Hepatocyte (in vitro differentiated cells): ENCODE data around the gene MBNL1. TPM values are rescaled to one million over a fixed set of nuclear protein-coding genes. Genes with fewer than 3 reads are reported as not detected.
A peak's percentile ranks its signal among the peaks of the same experiment; 100 is the strongest.

Experiments used
- DNase-seq: peaks from one replicate; pipeline ENCODE4 v3.0.0-alpha.2; 2016; ENCODE audit warnings: low spot score
- H2AFZ ChIP-seq: fragments of 200-600 bp; sonication (generic); 2 replicates; pipeline ENCODE4 v1.6.0; 2016; ENCODE audit warnings: antibody characterized with exemption, mild to moderate bottlenecking
- H3K27ac ChIP-seq: fragments of 200-600 bp; sonication (generic); 2 replicates; pipeline ENCODE4 v1.5.1; 2016; ENCODE audit warnings: mild to moderate bottlenecking
- H3K27me3 ChIP-seq: fragments of 200-600 bp; sonication (generic); 2 replicates; pipeline ENCODE4 v1.6.1; 2016
- H3K36me3 ChIP-seq: fragments of 200-600 bp; sonication (generic); replicated peaks from 2 replicates; pipeline ENCODE4 v1.5.1; 2016; ENCODE audit warnings: low read depth; ENCODE audit not compliant: insufficient read depth
- H3K4me1 ChIP-seq: fragments of 200-600 bp; sonication (generic); 2 replicates; pipeline ENCODE4 v1.5.1; 2016; ENCODE audit warnings: mild to moderate bottlenecking, moderate library complexity; ENCODE audit not compliant: insufficient read depth
- H3K4me2 ChIP-seq: fragments of 200-600 bp; sonication (generic); 2 replicates; pipeline ENCODE4 v1.6.0; 2016
- H3K4me3 ChIP-seq: fragments of 200-600 bp; sonication (generic); 2 replicates; pipeline ENCODE4 v1.5.1; 2016; ENCODE audit warnings: mild to moderate bottlenecking
- H3K79me2 ChIP-seq: fragments of 200-600 bp; sonication (generic); 2 replicates; pipeline ENCODE4 v1.6.0; 2017; ENCODE audit warnings: mild to moderate bottlenecking
- H3K9me2 ChIP-seq: fragments of 200-600 bp; sonication (generic); replicated peaks from 2 replicates; pipeline ENCODE4 v1.6.0; 2017; ENCODE audit warnings: mild to moderate bottlenecking; ENCODE audit not compliant: insufficient read depth
- H3K9me3 ChIP-seq: fragments of 200-600 bp; sonication (generic); 2 replicates; pipeline ENCODE4 v1.5.1; 2016; ENCODE audit warnings: low read depth, mild to moderate bottlenecking
- H4K20me1 ChIP-seq: fragments of 200-600 bp; sonication (generic); 2 replicates; pipeline ENCODE4 v1.6.0; 2016; ENCODE audit warnings: mild to moderate bottlenecking; ENCODE audit not compliant: insufficient read depth, poor library complexity, severe bottlenecking
- CTCF ChIP-seq: fragments of 200-600 bp; sonication (generic); IDR thresholded peaks from 2 replicates; pipeline ENCODE4 v1.5.1; 2016; ENCODE audit warnings: antibody characterized with exemption, mild to moderate bottlenecking; ENCODE audit not compliant: poor library complexity
- EZH2 ChIP-seq: fragments of 200-600 bp; sonication (generic); IDR thresholded peaks from 2 replicates; pipeline ENCODE4 v1.6.1; 2016; ENCODE audit warnings: antibody characterized with exemption, mild to moderate bottlenecking, borderline replicate concordance
- EZH2phosphoT487 ChIP-seq: fragments of 200-600 bp; sonication (generic); IDR thresholded peaks from one replicate; pipeline ENCODE4 v1.6.1; 2018; ENCODE audit warnings: antibody characterized with exemption, mild to moderate bottlenecking, low read depth, moderate library complexity; ENCODE audit not compliant: unreplicated experiment, severe bottlenecking
- WGBS: methylation state at CpG from one replicate; pipeline ENCODE4 v1.1.6; 2016; ENCODE audit warnings: low lambda C conversion rate; ENCODE audit errors: missing lambda C conversion rate; 5-methylcytosine and 5-hydroxymethylcytosine counted together
- polyA plus RNA-seq: library from polyadenylated mRNA; unstranded; fragments of >200 nt; fragmentation: Nextera tagmentation; extraction: Ambion mirVana; gene quantifications from 2 replicates; pipeline ENCODE4 v1.2.1, GENCODE V29; 2016
- total RNA-seq: library from RNA; depleted of rRNA; stranded (reverse); fragments of >200 nt; gene quantifications from 2 replicates; pipeline ENCODE4 v1.2.3, GENCODE V29; 2014

MBNL1 gene
- total and polyA plus RNA-seq, 2 experiments from 2014 or later = 20.5 to 104 TPM

- no peaks in the 10 kb centered on the region for H3K9me3 ChIP-seq
- DNase-seq = no peak
- peak overlapping the region; percentile 87 for H3K4me2 ChIP-seq
- peaks cover 26% of the 10 kb centered on the region for H3K4me1 ChIP-seq
- H3K27me3 ChIP-seq = no peaks in the 10 kb centered on the region
- peaks cover 10% of the 10 kb centered on the region for H4K20me1 ChIP-seq
- peaks cover 74% of the 10 kb centered on the region for H3K79me2 ChIP-seq
- peak overlapping the region; percentile 100 for H3K27ac ChIP-seq
- no peaks in the 10 kb centered on the region for H3K9me2 ChIP-seq
- no peak overlapping the region for H2AFZ ChIP-seq
- no peak for TF ChIP-seq CTCF
- TF ChIP-seq EZH2 = no peak
- no peak for TF ChIP-seq EZH2phosphoT487
- WGBS = 89% methylated on average over 5 of the region's 5 CpGs
- peak overlapping the region; percentile 38 for H3K4me3 ChIP-seq
- H3K36me3 ChIP-seq = no peaks in the 10 kb centered on the region
These were observed 2.9 kb downstream of the MBNL1 start for GRCh38 chr3:152271501-152272236.

- TF ChIP-seq EZH2 = no peak
- TF ChIP-seq EZH2phosphoT487 = no peak
- no peak for TF ChIP-seq CTCF
- WGBS = 79% methylated on average over 3 of the region's 3 CpGs
- Histone ChIP-seq H3K27me3 (no peaks in the 10 kb centered on the region), H3K27ac (no peak overlapping the region), H3K4me2 (peak overlapping the region; percentile 87), H3K9me3 (no peaks in the 10 kb centered on the region), H2AFZ (no peak overlapping the region), H4K20me1 (peaks cover 20% of the 10 kb centered on the region), H3K9me2 (no peaks in the 10 kb centered on the region), H3K4me1 (peaks cover 16% of the 10 kb centered on the region), H3K79me2 (peaks cover 79% of the 10 kb centered on the region), H3K4me3 (no peak overlapping the region), H3K36me3 (no peaks in the 10 kb centered on the region)
- no peak for DNase-seq
These were observed 4.1 kb downstream of the MBNL1 start for GRCh38 chr3:152272771-152273242.

- Histone ChIP-seq H3K36me3 (no peaks in the 10 kb centered on the region), H3K4me2 (no peak overlapping the region), H3K27me3 (no peaks in the 10 kb centered on the region), H3K9me2 (no peaks in the 10 kb centered on the region), H3K79me2 (peaks cover 100% of the 10 kb centered on the region), H3K4me3 (no peak overlapping the region), H4K20me1 (peaks cover 45% of the 10 kb centered on the region), H3K4me1 (peaks cover 24% of the 10 kb centered on the region), H3K27ac (no peak overlapping the region), H3K9me3 (no peaks in the 10 kb centered on the region), H2AFZ (no peak overlapping the region)
- TF ChIP-seq EZH2 = no peak
- no peak for TF ChIP-seq EZH2phosphoT487
- TF ChIP-seq CTCF = no peak
- DNase-seq = no peak
- WGBS = 100% methylated on average over 1 of the region's 1 CpG
These were observed 8.0 kb downstream of the MBNL1 start for GRCh38 chr3:152276681-152277080.
